ENCODE results near the gene FAM81B.

The FAM81B gene

GRCh38 chr5:95486191-95486590 is 95.0 kb downstream of the FAM81B start:
- no peak for DNase-seq

DNA sequence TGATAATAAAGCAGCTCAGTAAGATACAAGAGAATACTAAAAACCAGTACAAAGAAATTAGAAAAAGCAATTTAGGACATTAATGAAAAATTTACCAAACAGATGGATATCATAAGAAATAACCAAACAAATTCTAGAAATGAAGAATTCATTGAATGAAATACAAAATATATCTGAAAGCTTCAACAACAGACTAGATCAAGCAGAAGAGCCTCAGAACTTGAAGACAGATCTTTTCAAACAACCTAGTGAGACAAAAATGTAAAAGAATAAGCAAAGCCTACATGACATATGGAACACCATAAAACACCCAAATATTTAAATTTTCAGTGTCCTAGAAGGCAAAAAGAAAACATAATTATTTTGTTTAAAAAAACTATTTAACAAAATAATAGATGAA is 96.7 kb downstream of the FAM81B start:
- no peak for DNase-seq
